Parathyroid adenoma (tissue), 2 donors: Measurements from ENCODE around the gene SHISA7.

Experiments
- H2AFZ ChIP-seq: fragments of 300-600 bp; sonication (generic); one replicate; pipeline ENCODE4 v1.7.0; 2017; ENCODE audit warnings: antibody characterized with exemption, mild to moderate bottlenecking
- H3K27ac ChIP-seq: fragments of 300-600 bp; sonication (generic); one replicate; pipeline ENCODE4 v1.7.0; 2017
- H3K27me3 ChIP-seq: fragments of 300-600 bp; sonication (generic); one replicate; pipeline ENCODE4 v1.7.0; 2017; ENCODE audit warnings: low read length; ENCODE audit not compliant: control insufficient read depth, insufficient read depth
- H3K36me3 ChIP-seq: fragments of 300-600 bp; sonication (generic); one replicate; pipeline ENCODE4 v1.7.0; 2017; ENCODE audit warnings: low read length; ENCODE audit not compliant: control insufficient read depth, insufficient read depth
- H3K4me1 ChIP-seq: fragments of 300-600 bp; sonication (generic); one replicate; pipeline ENCODE4 v1.7.0; 2017; ENCODE audit warnings: control low read depth
- H3K4me2 ChIP-seq: fragments of 300-600 bp; sonication (generic); one replicate; pipeline ENCODE4 v1.7.0; 2017; ENCODE audit warnings: low read length
- H3K4me3 ChIP-seq: fragments of 300-600 bp; sonication (generic); one replicate; pipeline ENCODE4 v1.7.0; 2017; ENCODE audit warnings: low read depth, low read length
- H3K79me2 ChIP-seq: fragments of 300-600 bp; sonication (generic); one replicate; pipeline ENCODE4 v1.7.0; 2017; ENCODE audit warnings: control low read depth
- H3K9ac ChIP-seq: fragments of 300-600 bp; sonication (generic); one replicate; pipeline ENCODE4 v1.7.0; 2017; ENCODE audit warnings: mild to moderate bottlenecking
- H3K9me3 ChIP-seq: fragments of 300-600 bp; sonication (generic); one replicate; pipeline ENCODE4 v1.7.0; 2017; ENCODE audit warnings: low read length; ENCODE audit not compliant: control insufficient read depth
- TF ChIP-seq, protein P1 (sequence below): fragments of 300-600 bp; sonication (generic); IDR thresholded peaks from one replicate; pipeline ENCODE4 v1.7.0; 2017; ENCODE audit warnings: antibody characterized with exemption, mild to moderate bottlenecking
- donor health status: primary hyperparathyroidism.

SHISA7 gene

DNA sequence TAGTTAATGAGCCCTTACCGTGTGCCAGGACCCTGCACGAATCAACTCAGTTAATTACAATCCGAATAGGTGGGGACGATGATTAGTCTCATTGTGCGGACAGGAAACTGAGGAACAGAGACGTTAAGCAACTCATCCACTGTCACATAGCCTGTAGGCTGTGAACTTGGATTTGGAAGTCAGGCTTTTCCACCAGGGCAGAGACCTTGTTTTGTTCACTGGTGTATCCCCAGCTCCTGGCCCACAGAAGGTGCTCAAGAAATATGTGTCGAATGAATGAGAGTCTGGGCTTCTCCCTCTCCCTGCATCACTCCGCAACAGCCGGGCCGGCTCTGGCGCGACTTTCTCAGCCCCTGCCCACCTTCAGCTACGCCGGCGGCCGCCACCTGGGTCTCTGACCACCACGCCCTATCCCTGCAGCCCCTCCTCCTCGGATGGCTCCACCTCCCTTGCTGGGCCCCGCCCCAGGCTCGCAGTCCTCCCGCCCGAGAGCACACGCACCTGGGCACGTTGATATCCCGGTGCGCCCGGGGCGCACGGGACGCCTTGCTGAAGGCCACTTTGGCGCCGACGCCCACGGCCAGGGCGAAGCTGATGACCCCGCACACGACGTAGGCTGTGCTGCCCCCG lies 1.3 kb downstream of the SHISA7 start:
- Histone ChIP-seq H3K27me3 (peaks cover 4% of the 10 kb centered on the region), H3K9me3 (no peaks in the 10 kb centered on the region), H3K79me2 (no peaks in the 10 kb centered on the region), H3K36me3 (no peaks in the 10 kb centered on the region), H3K4me1 (no peaks in the 10 kb centered on the region), H3K4me3 (no peak overlapping the region), H2AFZ (no peak overlapping the region), H3K9ac (no peak overlapping the region), H3K27ac (no peak overlapping the region), H3K4me2 (no peak overlapping the region)
- TF ChIP-seq, protein P1, sequence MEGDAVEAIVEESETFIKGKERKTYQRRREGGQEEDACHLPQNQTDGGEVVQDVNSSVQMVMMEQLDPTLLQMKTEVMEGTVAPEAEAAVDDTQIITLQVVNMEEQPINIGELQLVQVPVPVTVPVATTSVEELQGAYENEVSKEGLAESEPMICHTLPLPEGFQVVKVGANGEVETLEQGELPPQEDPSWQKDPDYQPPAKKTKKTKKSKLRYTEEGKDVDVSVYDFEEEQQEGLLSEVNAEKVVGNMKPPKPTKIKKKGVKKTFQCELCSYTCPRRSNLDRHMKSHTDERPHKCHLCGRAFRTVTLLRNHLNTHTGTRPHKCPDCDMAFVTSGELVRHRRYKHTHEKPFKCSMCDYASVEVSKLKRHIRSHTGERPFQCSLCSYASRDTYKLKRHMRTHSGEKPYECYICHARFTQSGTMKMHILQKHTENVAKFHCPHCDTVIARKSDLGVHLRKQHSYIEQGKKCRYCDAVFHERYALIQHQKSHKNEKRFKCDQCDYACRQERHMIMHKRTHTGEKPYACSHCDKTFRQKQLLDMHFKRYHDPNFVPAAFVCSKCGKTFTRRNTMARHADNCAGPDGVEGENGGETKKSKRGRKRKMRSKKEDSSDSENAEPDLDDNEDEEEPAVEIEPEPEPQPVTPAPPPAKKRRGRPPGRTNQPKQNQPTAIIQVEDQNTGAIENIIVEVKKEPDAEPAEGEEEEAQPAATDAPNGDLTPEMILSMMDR: no peak

GRCh38 chr19:55441319-55441691 lies 1.8 kb downstream of the SHISA7 start:
- Histone ChIP-seq H3K27ac (no peak overlapping the region), H3K9me3 (no peaks in the 10 kb centered on the region), H2AFZ (no peak overlapping the region), H3K36me3 (no peaks in the 10 kb centered on the region), H3K4me3 (no peak overlapping the region), H3K4me2 (no peak overlapping the region), H3K27me3 (peaks cover 4% of the 10 kb centered on the region), H3K79me2 (no peaks in the 10 kb centered on the region), H3K9ac (no peak overlapping the region), H3K4me1 (no peaks in the 10 kb centered on the region)
- TF ChIP-seq, protein P1: no peak

GRCh38 chr19:55440411-55441105 lies 2.5 kb downstream of the SHISA7 start:
- TF ChIP-seq, protein P1: no peak
- H3K4me2 ChIP-seq: no peak overlapping the region
- no peaks in the 10 kb centered on the region for H3K4me1 ChIP-seq
- no peak overlapping the region for H2AFZ ChIP-seq
- no peak overlapping the region for H3K9ac ChIP-seq
- H3K27ac ChIP-seq: no peak overlapping the region
- H3K9me3 ChIP-seq: no peaks in the 10 kb centered on the region
- no peak overlapping the region for H3K4me3 ChIP-seq
- no peaks in the 10 kb centered on the region for H3K36me3 ChIP-seq
- no peaks in the 10 kb centered on the region for H3K79me2 ChIP-seq
- H3K27me3 ChIP-seq: peaks cover 4% of the 10 kb centered on the region

- Histone ChIP-seq H3K27ac (no peak overlapping the region), H3K27me3 (peaks cover 4% of the 10 kb centered on the region), H3K79me2 (no peaks in the 10 kb centered on the region), H3K9ac (no peak overlapping the region), H3K36me3 (no peaks in the 10 kb centered on the region), H3K9me3 (no peaks in the 10 kb centered on the region), H3K4me1 (no peaks in the 10 kb centered on the region), H3K4me3 (no peak overlapping the region), H3K4me2 (no peak overlapping the region), H2AFZ (no peak overlapping the region)
- TF ChIP-seq, protein P1: no peak
Measured at GRCh38 chr19:55439052-55439451, 4.0 kb downstream of the SHISA7 start.

DNA sequence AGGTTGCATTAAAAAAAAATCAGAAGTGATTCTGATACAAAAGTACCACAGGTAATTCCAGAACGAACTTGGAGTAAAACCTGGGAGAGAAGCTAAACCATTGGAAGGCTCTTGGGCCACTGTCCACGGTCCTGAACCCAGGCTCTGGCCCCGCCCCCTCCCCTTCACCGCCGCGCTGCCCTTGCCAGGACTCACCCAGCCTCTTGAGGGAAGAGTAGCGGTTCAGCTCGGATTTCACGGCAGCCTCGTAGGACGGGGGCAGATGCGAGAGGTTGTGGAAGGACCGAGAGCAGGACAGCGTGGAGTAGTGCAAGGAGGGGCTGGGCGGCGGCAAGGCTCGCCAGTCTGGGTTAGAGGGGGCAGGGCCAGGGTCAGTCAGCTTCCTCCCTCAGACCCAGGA lies 5.7 kb downstream of the SHISA7 start:
- H3K9ac ChIP-seq: no peak overlapping the region
- no peak overlapping the region for H3K4me2 ChIP-seq
- no peaks in the 10 kb centered on the region for H3K9me3 ChIP-seq
- no peaks in the 10 kb centered on the region for H3K79me2 ChIP-seq
- H3K27ac ChIP-seq: no peak overlapping the region
- H3K4me3 ChIP-seq: no peak overlapping the region
- H3K36me3 ChIP-seq: no peaks in the 10 kb centered on the region
- H3K4me1 ChIP-seq: no peaks in the 10 kb centered on the region
- H2AFZ ChIP-seq: no peak overlapping the region
- peaks cover 4% of the 10 kb centered on the region for H3K27me3 ChIP-seq
- TF ChIP-seq, protein P1: no peak
